HEK293T (cell line): ENCODE results near the gene OR8A1.

Experiments
- ARNT ChIP-seq: fragments of 450-650 bp; IDR thresholded peaks from 2 replicates; pipeline ENCODE4 v1.6.1; 2017; ENCODE audit warnings: mild to moderate bottlenecking
- BHLHE40 ChIP-seq: fragments of 450-650 bp; IDR thresholded peaks from 2 replicates; pipeline ENCODE4 v1.6.1; 2016; ENCODE audit warnings: mild to moderate bottlenecking, moderate library complexity, borderline replicate concordance
- CTBP1 ChIP-seq: fragments of 450-650 bp; IDR thresholded peaks from 2 replicates; pipeline ENCODE4 v1.6.1; 2016; ENCODE audit warnings: borderline replicate concordance
- ELF4 ChIP-seq: fragments of 450-650 bp; IDR thresholded peaks from 2 replicates; pipeline ENCODE4 v1.6.1; 2017; ENCODE audit warnings: antibody characterized with exemption
- FOXK2 ChIP-seq: fragments of 450-650 bp; IDR thresholded peaks from 2 replicates; pipeline ENCODE4 v1.6.1; 2016; ENCODE audit warnings: mild to moderate bottlenecking
- FOXM1 ChIP-seq: fragments of 450-650 bp; IDR thresholded peaks from 2 replicates; pipeline ENCODE4 v1.6.1; 2017; ENCODE audit warnings: mild to moderate bottlenecking, borderline replicate concordance
- HDGF ChIP-seq: fragments of 450-650 bp; IDR thresholded peaks from 2 replicates; pipeline ENCODE4 v1.6.1; 2017; ENCODE audit warnings: antibody characterized with exemption, borderline replicate concordance
- L3MBTL2 ChIP-seq: fragments of 450-650 bp; conservative IDR thresholded peaks from 2 replicates; pipeline ENCODE4 v1.6.1; 2016; ENCODE audit warnings: mild to moderate bottlenecking
- LEF1 ChIP-seq: fragments of 450-650 bp; IDR thresholded peaks from 2 replicates; pipeline ENCODE4 v1.6.1; 2017; ENCODE audit warnings: mild to moderate bottlenecking, borderline replicate concordance
- NFRKB ChIP-seq: fragments of 450-650 bp; IDR thresholded peaks from 2 replicates; pipeline ENCODE4 v1.6.1; 2016; ENCODE audit warnings: mild to moderate bottlenecking, moderate library complexity
- PKNOX1 ChIP-seq: fragments of 450-650 bp; IDR thresholded peaks from 2 replicates; pipeline ENCODE4 v1.6.1; 2016
- SP1 ChIP-seq: fragments of 450-650 bp; IDR thresholded peaks from 2 replicates; pipeline ENCODE4 v1.6.1; 2017
- SUZ12 ChIP-seq: fragments of 450-650 bp; IDR thresholded peaks from 2 replicates; pipeline ENCODE4 v1.6.1; 2016; ENCODE audit warnings: mild to moderate bottlenecking
- TARDBP ChIP-seq: fragments of 450-650 bp; IDR thresholded peaks from 2 replicates; pipeline ENCODE4 v1.6.1; 2016

- TF ChIP-seq SP1, result no peak
- TF ChIP-seq FOXK2, result no peak
- TF ChIP-seq BHLHE40, result no peak
- TF ChIP-seq PKNOX1, result no peak
- TF ChIP-seq CTBP1, result no peak
- no peak for TF ChIP-seq LEF1
- no peak for TF ChIP-seq SUZ12
- TF ChIP-seq L3MBTL2, result no peak
- no peak for TF ChIP-seq TARDBP
- no peak for TF ChIP-seq HDGF
- no peak for TF ChIP-seq ELF4
- no peak for TF ChIP-seq ARNT
- no peak for TF ChIP-seq NFRKB
- TF ChIP-seq FOXM1, result no peak
These were observed 14.0 kb downstream of the OR8A1 start for GRCh38 chr11:124583781-124584180.
